Lower leg skin (tissue), 3 donors: ENCODE measurements around the gene PIGC.

Experiments used
- POLR2A ChIP-seq, 2 donors: fragments of 450-650 bp; IDR thresholded peaks; one replicate each; pipeline ENCODE4 v1.6.1; 2016 to 2017; ENCODE audit warnings: antibody characterized with exemption in 2 of 2, mild to moderate bottlenecking in 1 of 2, moderate library complexity in 1 of 2
- TF ChIP-seq, protein P1 (sequence below), 3 donors: fragments of 450-650 bp; IDR thresholded peaks; one replicate each; pipeline ENCODE4 v1.5.1; 2016; ENCODE audit warnings: antibody characterized with exemption in 3 of 3, mild to moderate bottlenecking in 3 of 3, moderate library complexity in 2 of 3

DNA sequence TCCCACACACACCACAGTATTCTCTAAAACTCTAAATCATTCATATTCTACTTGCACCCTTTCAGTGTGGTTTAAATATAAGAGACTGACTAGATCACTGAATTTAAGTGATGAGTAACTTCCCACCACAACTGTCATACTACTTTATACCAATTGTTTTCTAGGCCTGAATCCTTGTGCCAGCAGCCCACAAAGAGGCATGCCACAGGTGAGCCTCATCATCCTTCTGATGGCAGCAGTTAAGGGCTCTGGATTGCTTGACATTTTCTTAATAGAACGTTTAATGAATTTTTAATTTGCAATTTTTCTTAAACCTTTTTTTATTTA is 13.8 kb downstream of the PIGC start:
- TF ChIP-seq, protein P1, sequence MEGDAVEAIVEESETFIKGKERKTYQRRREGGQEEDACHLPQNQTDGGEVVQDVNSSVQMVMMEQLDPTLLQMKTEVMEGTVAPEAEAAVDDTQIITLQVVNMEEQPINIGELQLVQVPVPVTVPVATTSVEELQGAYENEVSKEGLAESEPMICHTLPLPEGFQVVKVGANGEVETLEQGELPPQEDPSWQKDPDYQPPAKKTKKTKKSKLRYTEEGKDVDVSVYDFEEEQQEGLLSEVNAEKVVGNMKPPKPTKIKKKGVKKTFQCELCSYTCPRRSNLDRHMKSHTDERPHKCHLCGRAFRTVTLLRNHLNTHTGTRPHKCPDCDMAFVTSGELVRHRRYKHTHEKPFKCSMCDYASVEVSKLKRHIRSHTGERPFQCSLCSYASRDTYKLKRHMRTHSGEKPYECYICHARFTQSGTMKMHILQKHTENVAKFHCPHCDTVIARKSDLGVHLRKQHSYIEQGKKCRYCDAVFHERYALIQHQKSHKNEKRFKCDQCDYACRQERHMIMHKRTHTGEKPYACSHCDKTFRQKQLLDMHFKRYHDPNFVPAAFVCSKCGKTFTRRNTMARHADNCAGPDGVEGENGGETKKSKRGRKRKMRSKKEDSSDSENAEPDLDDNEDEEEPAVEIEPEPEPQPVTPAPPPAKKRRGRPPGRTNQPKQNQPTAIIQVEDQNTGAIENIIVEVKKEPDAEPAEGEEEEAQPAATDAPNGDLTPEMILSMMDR (IDR thresholded peaks at IDR 0.05) = no peak
- TF ChIP-seq POLR2A (IDR thresholded peaks at IDR 0.05) = no peak
